SU-DHL-6 (cell line): ENCODE measurements around the gene TKTL2.

Experiments
- H2AFZ ChIP-seq: fragments of 200-600 bp; sonication (generic); 2 replicates; pipeline ENCODE4 v1.6.1; 2014; ENCODE audit warnings: low read depth, mild to moderate bottlenecking, moderate library complexity, mixed read lengths, antibody characterized with exemption, low read length; ENCODE audit not compliant: severe bottlenecking
- H3F3A ChIP-seq: fragments of 200-600 bp; shearing (Covaris generic); 2 replicates; pipeline ENCODE4 v1.6.0; 2016; ENCODE audit warnings: antibody characterized with exemption, mild to moderate bottlenecking; ENCODE audit not compliant: insufficient read depth
- H3K27ac ChIP-seq: fragments of 200-600 bp; sonication (generic); 2 replicates; pipeline ENCODE4 v1.5.1; 2016; ENCODE audit warnings: low read depth, mild to moderate bottlenecking, low read length, moderate library complexity, mixed read lengths
- H3K27me3 ChIP-seq: fragments of 200-600 bp; sonication (generic), shearing (Covaris generic); 2 replicates; pipeline ENCODE4 v1.6.0; 2014; ENCODE audit warnings: mild to moderate bottlenecking, low read length
- H3K36me3 ChIP-seq: fragments of 200-600 bp; sonication (generic); 2 replicates; pipeline ENCODE4 v1.6.1; 2014; ENCODE audit warnings: mild to moderate bottlenecking, low read length, mixed read lengths
- H3K4me2 ChIP-seq: fragments of 300-600, 200-600 bp; shearing (Covaris generic), sonication (generic); 2 replicates; pipeline ENCODE4 v1.6.0; 2014; ENCODE audit warnings: low read length, low read depth, mild to moderate bottlenecking; ENCODE audit not compliant: poor library complexity, severe bottlenecking
- H3K4me3 ChIP-seq: fragments of 200-600 bp; sonication (generic); 2 replicates; pipeline ENCODE4 v1.5.1; 2014; ENCODE audit warnings: antibody characterized with exemption, low read length, mild to moderate bottlenecking, mixed read lengths; ENCODE audit not compliant: insufficient read depth, poor library complexity, severe bottlenecking
- H3K79me2 ChIP-seq: fragments of 200-600 bp; sonication (generic); 2 replicates; pipeline ENCODE4 v1.6.1; 2014; ENCODE audit warnings: mild to moderate bottlenecking, low read length, moderate library complexity; ENCODE audit not compliant: insufficient read depth
- H3K9ac ChIP-seq: fragments of 200-600 bp; sonication (generic); 2 replicates; pipeline ENCODE4 v1.7.0; 2014; ENCODE audit warnings: mild to moderate bottlenecking, low read length
- H3K9me2 ChIP-seq: fragments of 200-600 bp; sonication (generic); replicated peaks from 2 replicates; pipeline ENCODE4 v1.6.1; 2014; ENCODE audit warnings: low read length; ENCODE audit not compliant: insufficient read depth
- H3K9me3 ChIP-seq: fragments of 200-600 bp; sonication (generic); 2 replicates; pipeline ENCODE4 v1.6.1; 2014; ENCODE audit warnings: low read length, mixed read lengths; ENCODE audit not compliant: insufficient read depth
- H4K20me1 ChIP-seq: fragments of 200-600 bp; sonication (generic); 2 replicates; pipeline ENCODE4 v1.6.1; 2014; ENCODE audit warnings: low read depth, mild to moderate bottlenecking, antibody characterized with exemption, low read length, moderate library complexity, mixed read lengths
- EZH2phosphoT487 ChIP-seq: fragments of 200-600 bp; sonication (generic), shearing (Covaris generic); conservative IDR thresholded peaks from 2 replicates; pipeline ENCODE4 v1.6.1; 2018; ENCODE audit warnings: mild to moderate bottlenecking, antibody characterized with exemption, low read length, moderate library complexity, mixed read lengths
- TF ChIP-seq, protein P1 (sequence below): fragments of 200-600 bp; sonication (generic); IDR thresholded peaks from one replicate; pipeline ENCODE4 v1.5.1; 2017; ENCODE audit warnings: antibody characterized with exemption, mild to moderate bottlenecking, low read length, moderate library complexity; ENCODE audit not compliant: insufficient read depth, poor library complexity, severe bottlenecking

The TKTL2 gene

DNA sequence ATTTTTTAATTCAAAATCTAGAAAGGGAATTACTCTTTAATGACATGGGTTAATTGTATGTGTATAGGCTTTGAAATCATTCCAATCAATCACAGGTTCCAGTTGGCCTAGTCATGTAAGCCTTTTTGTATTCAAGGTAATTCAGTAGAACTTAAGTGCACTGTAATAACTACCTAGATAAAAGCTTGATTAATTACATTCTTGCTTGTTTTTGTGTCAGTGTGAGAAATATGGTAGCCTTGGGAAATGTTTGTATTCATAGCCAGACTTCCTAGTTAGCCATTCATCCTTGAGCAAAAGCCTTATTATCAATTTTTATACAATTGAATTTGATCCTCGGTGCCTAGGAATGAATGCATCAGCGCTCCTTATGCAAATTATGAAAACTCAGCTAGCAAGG is 33.5 kb downstream of the TKTL2 start:
- H3F3A ChIP-seq: no peaks in the 10 kb centered on the region
- no peak overlapping the region for H3K9ac ChIP-seq
- no peaks in the 10 kb centered on the region for H3K27me3 ChIP-seq
- no peak overlapping the region for H3K27ac ChIP-seq
- H3K4me2 ChIP-seq: no peak overlapping the region
- no peaks in the 10 kb centered on the region for H3K9me3 ChIP-seq
- H4K20me1 ChIP-seq: no peaks in the 10 kb centered on the region
- H3K9me2 ChIP-seq: no peaks in the 10 kb centered on the region
- no peak for TF ChIP-seq EZH2phosphoT487
- TF ChIP-seq, protein P1, sequence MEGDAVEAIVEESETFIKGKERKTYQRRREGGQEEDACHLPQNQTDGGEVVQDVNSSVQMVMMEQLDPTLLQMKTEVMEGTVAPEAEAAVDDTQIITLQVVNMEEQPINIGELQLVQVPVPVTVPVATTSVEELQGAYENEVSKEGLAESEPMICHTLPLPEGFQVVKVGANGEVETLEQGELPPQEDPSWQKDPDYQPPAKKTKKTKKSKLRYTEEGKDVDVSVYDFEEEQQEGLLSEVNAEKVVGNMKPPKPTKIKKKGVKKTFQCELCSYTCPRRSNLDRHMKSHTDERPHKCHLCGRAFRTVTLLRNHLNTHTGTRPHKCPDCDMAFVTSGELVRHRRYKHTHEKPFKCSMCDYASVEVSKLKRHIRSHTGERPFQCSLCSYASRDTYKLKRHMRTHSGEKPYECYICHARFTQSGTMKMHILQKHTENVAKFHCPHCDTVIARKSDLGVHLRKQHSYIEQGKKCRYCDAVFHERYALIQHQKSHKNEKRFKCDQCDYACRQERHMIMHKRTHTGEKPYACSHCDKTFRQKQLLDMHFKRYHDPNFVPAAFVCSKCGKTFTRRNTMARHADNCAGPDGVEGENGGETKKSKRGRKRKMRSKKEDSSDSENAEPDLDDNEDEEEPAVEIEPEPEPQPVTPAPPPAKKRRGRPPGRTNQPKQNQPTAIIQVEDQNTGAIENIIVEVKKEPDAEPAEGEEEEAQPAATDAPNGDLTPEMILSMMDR: no peak
- no peaks in the 10 kb centered on the region for H3K36me3 ChIP-seq
- H3K79me2 ChIP-seq: no peaks in the 10 kb centered on the region
- no peak overlapping the region for H3K4me3 ChIP-seq
- no peak overlapping the region for H2AFZ ChIP-seq
